HCT116 (cell line): ENCODE results near the gene MBP. TPM values are rescaled to one million over a fixed set of nuclear protein-coding genes. Genes with fewer than 3 reads are reported as not detected.

Experiments used
- ATAC-seq: fragments of 200-7000 bp; cut with Tn5 transposase; 2 replicates; pipeline ENCODE4 v1.9.1; 2020; ENCODE audit warnings: mild to moderate bottlenecking, moderate library complexity
- BruUV-seq: library from RNA; stranded (reverse); fragments of 400-500 nt; replicated peaks from 2 replicates; lab custom pipeline; 2021; lab: Mats Ljungman, UMichigan
- CTCF ChIA-PET: fragments of 300-600 bp; sonication (Branson Sonifier 250); formaldehyde crosslinking; loops from one replicate; lab custom pipeline; 2021; ENCODE audit warnings: antibody characterized with exemption; lab: Charles Lee
- POLR2A ChIA-PET: fragments of 300-600, 350-600 bp; sonication (Branson Sonifier 250); formaldehyde crosslinking; loops from one replicate; lab custom pipeline; 2021; ENCODE audit warnings: antibody characterized with exemption; lab: Charles Lee
- RAD21 ChIA-PET, 2 experiments: fragments of 300-600 bp; sonication (Branson Sonifier 250); formaldehyde crosslinking; loops; one replicate each; lab custom pipeline; 2023; ENCODE audit warnings: low total read pairs in 2 of 2; ENCODE audit not compliant: uncharacterized antibody in 2 of 2, unreplicated experiment in 2 of 2, low non-redundant PET in 1 of 2; lab: Charles Lee
- DNase-seq: peaks from one replicate; pipeline ENCODE4 v3.0.0-alpha.2; 2010; ENCODE audit warnings: low read depth, low spot score
- H2AFZ ChIP-seq: fragments of 200-600 bp; shearing (Covaris generic), sonication (generic); 2 replicates; pipeline ENCODE4 v1.6.1; 2017; ENCODE audit warnings: low read depth, mixed run types, mixed read lengths, antibody characterized with exemption, low read length; ENCODE audit not compliant: poor library complexity, severe bottlenecking
- H3K27ac ChIP-seq: 2 replicates; pipeline ENCODE4 v1.5.1; 2012; ENCODE audit warnings: low read depth, low read length
- H3K27me3 ChIP-seq: fragments of 200-600 bp; sonication (generic); 2 replicates; pipeline ENCODE4 v1.6.1; 2016; ENCODE audit warnings: mixed run types, low read length, mixed read lengths; ENCODE audit not compliant: insufficient read depth
- H3K36me3 ChIP-seq, 2 experiments: fragments of 200-500 bp in 1 of 2; fragments of 200-600 bp in 1 of 2; sonication (Bioruptor generic) in 1 of 2; sonication (generic) in 1 of 2; 2 replicates each; pipeline versions ENCODE4 v1.5.1 to v1.6.1; 2014 to 2016; ENCODE audit warnings: low read length in 2 of 2, inconsistent platforms in 1 of 2, mixed read lengths in 1 of 2, mixed run types in 1 of 2; ENCODE audit not compliant: insufficient read depth in 2 of 2, control insufficient read depth in 1 of 2
- H3K4me1 ChIP-seq, 2 experiments: fragments of 200-600 bp in 1 of 2; sonication (generic) in 1 of 2; 2 replicates each; pipeline versions ENCODE4 v1.5.1 to v1.6.1; 2012 to 2017; ENCODE audit warnings: low read length in 2 of 2, inconsistent platforms in 1 of 2, mild to moderate bottlenecking in 1 of 2, mixed read lengths in 1 of 2, mixed run types in 1 of 2, moderate library complexity in 1 of 2; ENCODE audit not compliant: insufficient read depth in 2 of 2, control insufficient read depth in 1 of 2
- H3K4me2 ChIP-seq: fragments of 200-600 bp; sonication (generic); 2 replicates; pipeline ENCODE4 v1.6.1; 2017; ENCODE audit warnings: mixed run types, low read length, mixed read lengths
- H3K4me3 ChIP-seq, 2 experiments: fragments of 200-600 bp in 1 of 2; sonication (generic) in 1 of 2; replicated peaks in 1 of 2; 2 replicates each; pipeline ENCODE4 v1.5.1; 2011 to 2016; ENCODE audit warnings: low read length in 2 of 2, control low read depth in 1 of 2, low read depth in 1 of 2, mild to moderate bottlenecking in 1 of 2, mixed read lengths in 1 of 2, mixed run types in 1 of 2
- H3K79me2 ChIP-seq: fragments of 200-600 bp; sonication (generic); 2 replicates; pipeline ENCODE4 v1.6.1; 2017; ENCODE audit warnings: mild to moderate bottlenecking, mixed run types, low read length, moderate library complexity, mixed read lengths; ENCODE audit not compliant: insufficient read depth
- H3K9ac ChIP-seq: fragments of 200-600 bp; sonication (generic); 2 replicates; pipeline ENCODE4 v1.6.1; 2016; ENCODE audit warnings: low read length, mixed read lengths
- H3K9me2 ChIP-seq: fragments of 200-600 bp; sonication (generic), shearing (Covaris generic); 2 replicates; pipeline ENCODE4 v1.6.1; 2017; ENCODE audit warnings: mixed run types, mild to moderate bottlenecking, moderate library complexity; ENCODE audit not compliant: insufficient read depth
- H3K9me3 ChIP-seq, 2 experiments: fragments of 200-500 bp in 1 of 2; fragments of 200-600 bp in 1 of 2; sonication (Bioruptor generic) in 1 of 2; sonication (generic) in 1 of 2; 2 replicates each; pipeline ENCODE4 v1.6.1; 2014 to 2017; ENCODE audit warnings: low read length in 2 of 2, mixed read lengths in 2 of 2, inconsistent platforms in 1 of 2, low read depth in 1 of 2, mild to moderate bottlenecking in 1 of 2, mixed run types in 1 of 2, moderate library complexity in 1 of 2; ENCODE audit not compliant: control insufficient read depth in 1 of 2, insufficient read depth in 1 of 2
- H4K20me1 ChIP-seq: fragments of 200-600 bp; sonication (generic), shearing (Covaris generic); 2 replicates; pipeline ENCODE4 v1.6.1; 2017; ENCODE audit warnings: mixed run types, mild to moderate bottlenecking, moderate library complexity; ENCODE audit not compliant: insufficient read depth
- ELF1 ChIP-seq: IDR thresholded peaks from 2 replicates; pipeline ENCODE4 v1.6.1; 2012; ENCODE audit warnings: low read depth, borderline replicate concordance
- POLR2A ChIP-seq: IDR thresholded peaks from 2 replicates; pipeline ENCODE4 v1.7.0; 2011; ENCODE audit warnings: borderline replicate concordance; ENCODE audit not compliant: insufficient read depth, insufficient read length; ENCODE audit errors: extremely low read depth
- intact Hi-C: fragments of 100-400 bp; cut with micrococcal nuclease; formaldehyde crosslinking; loops from 2 replicates; pipeline ENCODE4 v1.10.0; 2022
- total RNA-seq: library from RNA; stranded (reverse); gene quantifications from one replicate; pipeline ENCODE4 v1.2.1, GENCODE V29; 2021; ENCODE audit not compliant: unreplicated experiment
- TF ChIP-seq, protein P1 (sequence below): IDR thresholded peaks from 2 replicates; pipeline ENCODE4 v1.6.1; 2012; ENCODE audit warnings: low read depth

The MBP gene
- total RNA-seq, 1 experiment from 2014 or later: 34.9 TPM

DNA sequence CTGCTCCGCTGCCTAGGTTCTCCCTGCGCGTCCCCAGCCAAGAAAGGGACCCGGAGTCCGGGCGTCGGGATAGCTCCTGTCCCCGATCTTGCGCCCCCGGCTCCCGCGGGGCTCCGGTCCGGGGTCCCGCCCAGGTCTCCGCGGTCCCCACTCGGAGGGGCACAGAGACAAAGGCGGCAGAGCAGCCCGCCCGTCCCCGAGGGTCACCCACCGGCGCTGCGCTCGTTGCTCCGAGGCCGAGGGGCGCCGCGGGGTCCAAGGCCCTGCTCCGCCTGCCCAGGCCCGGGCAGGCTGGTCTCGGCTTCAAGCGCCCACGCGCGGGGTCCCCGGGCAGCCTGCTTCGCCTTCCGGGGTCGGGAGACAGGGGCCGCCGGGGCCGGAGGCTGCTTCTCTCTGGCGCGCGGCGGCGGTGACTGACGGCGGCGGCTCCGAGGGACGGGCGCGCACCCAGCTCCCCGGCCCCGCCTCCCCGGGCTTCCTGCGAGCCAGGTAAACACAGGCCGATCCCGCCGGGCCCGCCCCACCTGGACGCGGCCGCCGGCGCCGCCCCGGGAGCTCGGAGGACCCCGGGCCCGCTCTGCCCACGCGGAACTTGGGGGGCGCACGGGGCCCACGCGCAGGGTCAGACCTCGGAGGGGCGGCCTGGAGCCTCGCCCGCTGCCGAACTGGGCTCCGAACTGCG, at the start of gene MBP (continued):
- TF ChIP-seq, protein P1, sequence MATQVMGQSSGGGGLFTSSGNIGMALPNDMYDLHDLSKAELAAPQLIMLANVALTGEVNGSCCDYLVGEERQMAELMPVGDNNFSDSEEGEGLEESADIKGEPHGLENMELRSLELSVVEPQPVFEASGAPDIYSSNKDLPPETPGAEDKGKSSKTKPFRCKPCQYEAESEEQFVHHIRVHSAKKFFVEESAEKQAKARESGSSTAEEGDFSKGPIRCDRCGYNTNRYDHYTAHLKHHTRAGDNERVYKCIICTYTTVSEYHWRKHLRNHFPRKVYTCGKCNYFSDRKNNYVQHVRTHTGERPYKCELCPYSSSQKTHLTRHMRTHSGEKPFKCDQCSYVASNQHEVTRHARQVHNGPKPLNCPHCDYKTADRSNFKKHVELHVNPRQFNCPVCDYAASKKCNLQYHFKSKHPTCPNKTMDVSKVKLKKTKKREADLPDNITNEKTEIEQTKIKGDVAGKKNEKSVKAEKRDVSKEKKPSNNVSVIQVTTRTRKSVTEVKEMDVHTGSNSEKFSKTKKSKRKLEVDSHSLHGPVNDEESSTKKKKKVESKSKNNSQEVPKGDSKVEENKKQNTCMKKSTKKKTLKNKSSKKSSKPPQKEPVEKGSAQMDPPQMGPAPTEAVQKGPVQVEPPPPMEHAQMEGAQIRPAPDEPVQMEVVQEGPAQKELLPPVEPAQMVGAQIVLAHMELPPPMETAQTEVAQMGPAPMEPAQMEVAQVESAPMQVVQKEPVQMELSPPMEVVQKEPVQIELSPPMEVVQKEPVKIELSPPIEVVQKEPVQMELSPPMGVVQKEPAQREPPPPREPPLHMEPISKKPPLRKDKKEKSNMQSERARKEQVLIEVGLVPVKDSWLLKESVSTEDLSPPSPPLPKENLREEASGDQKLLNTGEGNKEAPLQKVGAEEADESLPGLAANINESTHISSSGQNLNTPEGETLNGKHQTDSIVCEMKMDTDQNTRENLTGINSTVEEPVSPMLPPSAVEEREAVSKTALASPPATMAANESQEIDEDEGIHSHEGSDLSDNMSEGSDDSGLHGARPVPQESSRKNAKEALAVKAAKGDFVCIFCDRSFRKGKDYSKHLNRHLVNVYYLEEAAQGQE: no peak
- TF ChIP-seq POLR2A: peak; percentile 66

DNA sequence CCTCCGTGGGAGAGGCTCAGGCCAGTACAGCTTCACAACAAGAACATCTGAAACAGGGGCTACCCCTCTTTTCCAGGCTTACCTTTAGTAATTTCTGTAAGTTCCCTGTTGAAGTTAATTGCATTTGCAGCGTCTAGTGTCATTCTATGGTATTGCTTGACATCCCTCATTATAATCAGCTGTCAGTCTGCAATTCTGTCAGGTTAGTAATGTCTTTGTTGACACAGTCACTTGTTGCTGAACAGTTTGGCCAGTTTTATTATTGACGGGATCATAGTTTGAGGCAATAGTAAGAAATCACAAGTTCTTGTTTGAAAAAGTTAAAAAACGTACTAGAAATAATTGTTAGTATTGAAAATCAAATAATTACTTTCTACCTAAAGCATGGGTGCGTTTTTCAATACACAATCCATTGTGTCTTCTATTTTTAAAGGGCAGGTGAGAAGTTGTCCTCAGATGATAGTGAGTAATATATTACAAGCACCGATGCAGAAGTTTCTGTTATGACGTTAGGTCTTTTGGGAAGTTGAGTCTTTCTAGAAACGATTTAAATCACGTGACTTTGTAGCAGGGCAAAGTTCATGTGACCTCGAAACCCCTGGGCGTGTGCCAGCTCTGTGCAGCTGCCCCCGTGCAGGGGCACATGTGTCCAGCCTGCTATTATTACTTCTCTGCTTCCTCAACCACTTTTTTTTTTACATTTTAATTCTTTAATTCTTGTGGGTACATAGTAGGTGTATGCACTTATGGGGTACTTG, 49.5 kb upstream of the MBP start:
- intact Hi-C loops: no loop called here

More for the DNA sequence above, 49.5 kb upstream of the MBP start:
- no peak for ATAC-seq
- no peak for TF ChIP-seq ELF1
- no peak overlapping the region for H3K4me3 ChIP-seq
- no peaks in the 10 kb centered on the region for H3K79me2 ChIP-seq
- ChIA-PET POLR2A (no interaction called here), RAD21 (no interaction called here), CTCF (no interaction called here)
- no peaks in the 10 kb centered on the region for H3K27me3 ChIP-seq
- no TSS peak for BruUV-seq
- no peak overlapping the region for H3K9ac ChIP-seq
- H3K9me2 ChIP-seq: no peaks in the 10 kb centered on the region
- H3K27ac ChIP-seq: no peak overlapping the region
- no peaks in the 10 kb centered on the region for H3K4me1 ChIP-seq
- DNase-seq: no peak
- H3K36me3 ChIP-seq: no peaks in the 10 kb centered on the region
- no peak overlapping the region for H2AFZ ChIP-seq
- H4K20me1 ChIP-seq: no peaks in the 10 kb centered on the region
- no peak overlapping the region for H3K4me2 ChIP-seq
- H3K9me3 ChIP-seq: no peaks in the 10 kb centered on the region
